Omental fat pad (tissue), 4 donors: ENCODE measurements around the gene BAHD1. TPM values are rescaled to one million over a fixed set of nuclear protein-coding genes. Genes with fewer than 3 reads are reported as not detected.

Experiments
- ATAC-seq: fragments of 150-250 bp; one replicate; pipeline ENCODE4 v1.9.1; 2016; ENCODE audit warnings: mild to moderate bottlenecking, moderate library complexity; ENCODE audit not compliant: low FRiP score
- DNase-seq: peaks from one replicate; pipeline ENCODE4 v3.0.0-alpha.2; 2019; ENCODE audit warnings: low spot score
- total RNA-seq, 4 donors: library from RNA; depleted of rRNA; stranded (reverse); fragments of >200 nt; gene quantifications; one replicate each; pipeline ENCODE4 v1.1.0, GENCODE V29; 2016
- TF ChIP-seq, protein P1 (sequence below), 3 donors: fragments of 450-650 bp; IDR thresholded peaks; one replicate each; pipeline ENCODE4 v1.5.1; 2016 to 2017; ENCODE audit warnings: antibody characterized with exemption in 3 of 3, mild to moderate bottlenecking in 3 of 3, moderate library complexity in 2 of 3

The BAHD1 gene
- total RNA-seq, 4 donors from 2014 or later = 9.7 to 17.4 (median 11.4) TPM

DNA sequence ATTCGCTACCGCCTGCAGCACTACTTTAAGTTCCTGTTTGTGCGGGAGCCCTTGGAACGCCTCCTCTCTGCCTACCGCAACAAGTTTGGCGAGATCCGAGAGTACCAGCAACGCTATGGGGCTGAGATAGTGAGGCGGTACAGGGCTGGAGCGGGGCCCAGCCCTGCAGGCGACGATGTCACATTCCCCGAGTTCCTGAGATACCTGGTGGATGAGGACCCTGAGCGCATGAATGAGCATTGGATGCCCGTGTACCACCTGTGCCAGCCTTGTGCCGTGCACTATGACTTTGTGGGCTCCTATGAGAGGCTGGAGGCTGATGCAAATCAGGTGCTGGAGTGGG lies 31.0 kb downstream of the BAHD1 start:
- DNase-seq (no peak), ATAC-seq (no peak)
- TF ChIP-seq, protein P1, sequence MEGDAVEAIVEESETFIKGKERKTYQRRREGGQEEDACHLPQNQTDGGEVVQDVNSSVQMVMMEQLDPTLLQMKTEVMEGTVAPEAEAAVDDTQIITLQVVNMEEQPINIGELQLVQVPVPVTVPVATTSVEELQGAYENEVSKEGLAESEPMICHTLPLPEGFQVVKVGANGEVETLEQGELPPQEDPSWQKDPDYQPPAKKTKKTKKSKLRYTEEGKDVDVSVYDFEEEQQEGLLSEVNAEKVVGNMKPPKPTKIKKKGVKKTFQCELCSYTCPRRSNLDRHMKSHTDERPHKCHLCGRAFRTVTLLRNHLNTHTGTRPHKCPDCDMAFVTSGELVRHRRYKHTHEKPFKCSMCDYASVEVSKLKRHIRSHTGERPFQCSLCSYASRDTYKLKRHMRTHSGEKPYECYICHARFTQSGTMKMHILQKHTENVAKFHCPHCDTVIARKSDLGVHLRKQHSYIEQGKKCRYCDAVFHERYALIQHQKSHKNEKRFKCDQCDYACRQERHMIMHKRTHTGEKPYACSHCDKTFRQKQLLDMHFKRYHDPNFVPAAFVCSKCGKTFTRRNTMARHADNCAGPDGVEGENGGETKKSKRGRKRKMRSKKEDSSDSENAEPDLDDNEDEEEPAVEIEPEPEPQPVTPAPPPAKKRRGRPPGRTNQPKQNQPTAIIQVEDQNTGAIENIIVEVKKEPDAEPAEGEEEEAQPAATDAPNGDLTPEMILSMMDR (IDR thresholded peaks at IDR 0.05) = no peak

GRCh38 chr15:40472171-40472727 lies 31.5 kb downstream of the BAHD1 start:
- ATAC-seq = no peak
- TF ChIP-seq, protein P1 (IDR thresholded peaks at IDR 0.05) = no peak

DNA sequence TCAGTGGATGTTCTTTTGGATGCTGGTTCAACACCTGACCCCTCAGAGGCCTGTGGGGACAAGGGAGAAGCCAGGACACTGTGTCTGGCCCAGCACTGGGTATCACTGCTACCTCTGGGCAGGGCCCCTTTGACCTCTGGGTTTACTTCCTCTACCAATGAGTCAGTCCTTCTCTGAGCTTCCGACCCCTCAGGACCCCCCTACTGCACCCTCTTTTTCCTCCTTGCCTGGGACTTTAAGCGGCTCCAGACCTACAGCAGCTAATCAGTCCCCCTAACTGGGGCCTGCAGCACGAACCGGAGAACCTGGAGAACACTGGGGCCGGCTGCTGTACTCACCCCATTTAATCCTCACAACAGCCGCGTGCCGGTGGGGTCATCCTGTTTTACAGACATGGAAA lies 33.8 kb downstream of the BAHD1 start:
- ATAC-seq (no peak), DNase-seq (no peak)
- TF ChIP-seq, protein P1 (IDR thresholded peaks at IDR 0.05) = no peak

More at GRCh38 chr15:40472171-40472727, 31.5 kb downstream of the BAHD1 start:
- DNase-seq = no peak

DNA sequence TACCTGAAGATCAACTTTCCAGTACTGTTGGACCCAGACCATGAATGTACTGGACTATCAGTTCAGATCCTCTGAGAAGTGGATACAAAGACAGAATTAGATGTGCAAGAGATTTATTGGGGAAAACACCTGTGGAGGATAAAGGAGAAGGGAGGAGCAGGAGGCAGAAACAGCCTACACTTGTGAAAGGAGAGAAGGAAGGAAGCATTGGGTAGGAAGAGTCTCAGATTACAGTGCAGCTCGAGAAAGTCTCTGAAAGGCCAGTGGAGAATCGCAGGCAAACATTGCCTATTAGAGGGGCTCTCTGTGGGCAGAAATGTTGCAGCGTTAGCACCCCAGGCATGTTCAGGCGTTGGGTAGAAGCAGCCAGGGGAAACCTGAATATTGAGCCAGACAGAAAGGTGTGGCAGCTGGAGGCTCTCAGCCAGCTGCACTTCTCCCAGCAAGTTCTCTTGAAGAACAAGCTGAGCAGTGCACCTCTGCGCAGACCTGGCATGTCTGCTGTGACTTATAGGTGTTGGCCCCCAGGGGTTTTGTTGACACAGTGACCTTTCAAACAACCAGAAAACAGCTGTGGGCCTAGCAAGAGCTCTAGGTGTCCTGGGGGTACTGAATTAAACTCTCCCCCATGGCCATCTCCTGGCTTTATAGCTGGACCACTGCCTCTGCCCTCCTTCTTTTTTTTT lies 37.0 kb downstream of the BAHD1 start:
- TF ChIP-seq, protein P1 (IDR thresholded peaks at IDR 0.05) = no peak
- ATAC-seq (no peak), DNase-seq (no peak)

- no peak for ATAC-seq
- DNase-seq = no peak
- TF ChIP-seq, protein P1 (IDR thresholded peaks at IDR 0.05) = no peak
These were observed 38.3 kb downstream of the BAHD1 start for GRCh38 chr15:40479024-40479423.

DNA sequence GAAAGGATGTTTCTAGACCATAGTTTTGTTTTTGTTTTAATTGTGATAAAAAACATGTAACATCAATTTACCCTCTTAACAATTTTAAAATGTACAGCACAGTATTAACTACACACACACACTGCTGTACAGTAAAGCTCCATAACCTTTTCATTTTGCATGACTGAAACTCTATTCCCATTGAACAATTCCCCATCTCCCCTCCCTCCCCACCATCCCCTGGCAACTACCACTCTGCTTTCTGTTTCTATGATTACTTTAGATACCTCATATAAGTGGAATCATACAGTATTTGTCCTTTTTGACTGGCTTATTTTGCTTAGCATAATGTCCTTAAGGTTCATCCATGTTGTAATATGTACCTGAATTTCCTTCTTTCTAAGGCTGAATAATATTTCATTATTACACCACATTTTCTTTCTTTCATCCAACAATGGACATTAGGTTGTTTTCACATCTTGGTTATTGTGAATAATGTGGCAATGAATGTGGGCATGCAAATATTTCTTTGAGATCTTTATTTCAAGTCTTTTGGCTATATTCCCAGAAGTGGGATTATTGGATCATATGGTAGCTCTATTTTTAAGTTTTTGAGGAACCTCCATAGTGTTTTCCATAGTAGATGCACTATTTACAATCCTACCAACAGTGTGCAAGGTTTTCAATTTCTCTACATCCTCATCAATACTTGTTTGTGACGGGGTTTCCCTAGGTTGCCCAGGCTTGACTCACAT lies 40.8 kb downstream of the BAHD1 start:
- no peak for DNase-seq
- ATAC-seq = no peak
- TF ChIP-seq, protein P1 (IDR thresholded peaks at IDR 0.05) = no peak
